HUES48 (cell line): ENCODE measurements around the gene MSL1.

Experiments
- H3K27ac ChIP-seq: one replicate; pipeline ENCODE4 v1.7.0; 2013; ENCODE audit warnings: low read depth, low read length, inconsistent platforms
- H3K27me3 ChIP-seq: 2 replicates; pipeline ENCODE4 v1.6.1; 2013; ENCODE audit warnings: mild to moderate bottlenecking, low read length; ENCODE audit not compliant: control insufficient read depth, insufficient read depth
- H3K36me3 ChIP-seq: 2 replicates; pipeline ENCODE4 v1.6.1; 2013; ENCODE audit warnings: low read length; ENCODE audit not compliant: control insufficient read depth, insufficient read depth
- H3K4me1 ChIP-seq: 2 replicates; pipeline ENCODE4 v1.6.1; 2013; ENCODE audit warnings: mild to moderate bottlenecking, low read length; ENCODE audit not compliant: control insufficient read depth, insufficient read depth
- H3K4me3 ChIP-seq: 2 replicates; pipeline ENCODE4 v1.5.1; 2013; ENCODE audit warnings: mild to moderate bottlenecking, low read depth, low read length
- H3K9ac ChIP-seq: 2 replicates; pipeline ENCODE4 v1.6.1; 2013; ENCODE audit warnings: mild to moderate bottlenecking, low read depth, low read length, moderate library complexity
- H3K9me3 ChIP-seq: 2 replicates; pipeline ENCODE4 v1.6.1; 2013; ENCODE audit warnings: low read length; ENCODE audit not compliant: control insufficient read depth, insufficient read depth

Gene MSL1

GRCh38 chr17:40108970-40109824 lies 12.6 kb upstream of the MSL1 start:
- no peaks in the 10 kb centered on the region for H3K9me3 ChIP-seq
- peaks cover 83% of the 10 kb centered on the region for H3K4me1 ChIP-seq
- peak overlapping the region; percentile 76 for H3K27ac ChIP-seq
- H3K9ac ChIP-seq = no peak overlapping the region
- H3K36me3 ChIP-seq = no peaks in the 10 kb centered on the region
- H3K27me3 ChIP-seq = peaks cover 34% of the 10 kb centered on the region
- no peak overlapping the region for H3K4me3 ChIP-seq

DNA sequence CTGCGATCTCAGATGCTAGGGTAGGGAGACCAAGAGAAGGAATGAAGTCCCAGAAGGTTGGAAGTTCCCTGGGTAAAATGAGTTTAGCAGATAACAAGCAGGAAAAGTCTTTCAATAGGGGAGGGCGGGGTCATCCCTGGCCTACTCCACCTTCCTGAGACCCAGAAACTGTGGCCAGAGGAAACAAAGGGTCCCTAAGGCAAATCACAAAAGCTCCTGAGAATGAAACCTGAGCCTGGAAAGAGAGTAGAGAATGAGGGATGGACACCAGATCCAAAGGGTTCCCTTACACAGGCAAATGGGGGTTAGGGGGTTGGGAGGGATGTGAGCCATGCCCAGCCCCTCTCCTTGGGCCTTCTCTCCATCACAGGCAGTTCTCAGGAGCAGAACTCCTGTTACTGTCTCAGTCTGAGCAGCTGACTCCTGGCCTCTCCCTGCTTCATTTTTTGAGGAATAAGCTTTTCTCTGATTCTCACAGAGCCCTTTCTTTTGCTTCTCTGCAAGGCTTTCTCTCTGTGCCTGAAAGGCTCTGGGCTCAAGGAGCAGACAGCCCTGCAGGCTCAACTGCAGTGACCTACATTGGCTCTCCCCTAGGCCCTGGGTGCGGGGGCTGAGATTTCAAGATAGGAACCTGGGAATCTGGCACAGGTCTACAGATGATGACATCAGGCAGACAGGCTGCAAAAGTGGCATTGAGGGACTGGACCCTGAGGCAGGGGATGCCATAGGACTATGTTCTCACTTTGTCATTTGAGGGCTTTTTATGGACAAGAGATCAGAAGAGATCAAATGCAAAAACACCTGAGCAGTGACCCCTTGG lies 11.5 kb upstream of the MSL1 start:
- Histone ChIP-seq H3K9ac (no peak overlapping the region), H3K27me3 (peaks cover 33% of the 10 kb centered on the region), H3K4me1 (peaks cover 79% of the 10 kb centered on the region), H3K36me3 (no peaks in the 10 kb centered on the region), H3K9me3 (no peaks in the 10 kb centered on the region), H3K4me3 (no peak overlapping the region), H3K27ac (peak overlapping the region; percentile 76)

DNA sequence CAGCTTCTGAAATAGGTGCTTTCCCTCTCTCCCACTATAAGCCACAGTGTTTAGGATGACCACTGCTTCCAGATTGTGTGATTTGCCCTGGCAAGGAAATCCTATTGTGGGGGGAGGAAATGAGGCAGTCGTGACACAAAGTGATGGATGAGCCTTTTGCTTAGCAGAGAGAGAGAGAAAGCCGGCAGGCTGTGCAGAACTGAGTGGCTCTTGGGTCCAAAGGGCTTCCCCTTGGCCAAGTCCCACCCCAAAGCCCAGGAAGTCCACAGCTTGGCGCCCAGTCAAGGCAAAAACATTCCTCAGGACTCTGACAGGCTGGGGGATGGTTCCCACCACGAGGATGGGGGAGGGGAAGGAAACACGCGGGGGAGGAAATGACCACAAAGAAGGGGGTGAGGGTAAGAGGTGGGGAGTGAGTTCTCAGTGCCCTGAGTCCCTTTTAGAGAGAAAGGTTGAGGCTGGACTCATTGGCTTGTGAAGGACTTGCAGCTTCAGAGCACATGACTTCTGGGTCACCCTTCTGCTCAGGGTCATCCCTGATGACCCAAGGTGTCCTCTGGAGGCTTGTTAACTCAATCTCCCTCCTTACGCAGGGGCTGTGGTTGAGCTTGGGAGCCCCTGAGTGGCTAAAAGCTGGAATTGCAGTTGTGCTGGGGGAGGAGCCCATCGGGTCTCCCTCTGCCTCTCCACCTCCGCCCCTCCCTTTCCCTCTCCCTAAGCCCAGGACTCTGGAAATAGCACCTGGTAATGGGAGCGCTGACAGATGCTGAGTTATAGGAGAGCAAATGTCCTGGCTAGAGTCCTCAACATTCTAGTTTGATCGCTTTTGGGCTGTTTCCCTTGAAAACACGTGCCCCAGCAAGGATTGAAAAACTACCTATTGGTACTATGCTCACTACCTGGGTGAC lies 10.3 kb upstream of the MSL1 start:
- H3K9me3 ChIP-seq = no peaks in the 10 kb centered on the region
- no peaks in the 10 kb centered on the region for H3K36me3 ChIP-seq
- no peak overlapping the region for H3K4me3 ChIP-seq
- H3K27me3 ChIP-seq = peaks cover 20% of the 10 kb centered on the region
- peak overlapping the region; percentile 0; the same call in 1 of the 2 replicates for H3K9ac ChIP-seq
- H3K27ac ChIP-seq = peak overlapping the region; percentile 52
- peaks cover 73% of the 10 kb centered on the region for H3K4me1 ChIP-seq

- Histone ChIP-seq H3K9me3 (no peaks in the 10 kb centered on the region), H3K4me3 (no peak overlapping the region; the same call in 1 of the 2 replicates), H3K4me1 (peaks cover 65% of the 10 kb centered on the region), H3K9ac (no peak overlapping the region), H3K27ac (peak overlapping the region; percentile 21), H3K36me3 (no peaks in the 10 kb centered on the region), H3K27me3 (peaks cover 12% of the 10 kb centered on the region)
These were observed 9.5 kb upstream of the MSL1 start for GRCh38 chr17:40112191-40112711.

GRCh38 chr17:40112718-40113109 lies 9.1 kb upstream of the MSL1 start:
- Histone ChIP-seq H3K36me3 (no peaks in the 10 kb centered on the region), H3K27ac (peak overlapping the region; percentile 21), H3K9me3 (no peaks in the 10 kb centered on the region), H3K9ac (no peak overlapping the region), H3K4me3 (no peak overlapping the region), H3K27me3 (peaks cover 8% of the 10 kb centered on the region), H3K4me1 (peaks cover 60% of the 10 kb centered on the region)

GRCh38 chr17:40113110-40113906 lies 8.5 kb upstream of the MSL1 start:
- Histone ChIP-seq H3K9ac (peak overlapping the region; percentile 76), H3K4me3 (peak overlapping the region; percentile 42), H3K36me3 (no peaks in the 10 kb centered on the region), H3K27me3 (peaks cover 2% of the 10 kb centered on the region; the same call in 1 of the 2 replicates), H3K27ac (peak overlapping the region; percentile 93), H3K4me1 (peaks cover 54% of the 10 kb centered on the region), H3K9me3 (no peaks in the 10 kb centered on the region)

GRCh38 chr17:40113907-40114245 lies 7.9 kb upstream of the MSL1 start:
- Histone ChIP-seq H3K36me3 (no peaks in the 10 kb centered on the region), H3K4me1 (peaks cover 52% of the 10 kb centered on the region), H3K4me3 (peak overlapping the region; percentile 42), H3K27me3 (no peaks in the 10 kb centered on the region), H3K27ac (peak overlapping the region; percentile 93), H3K9ac (peak overlapping the region; percentile 76), H3K9me3 (no peaks in the 10 kb centered on the region)

DNA sequence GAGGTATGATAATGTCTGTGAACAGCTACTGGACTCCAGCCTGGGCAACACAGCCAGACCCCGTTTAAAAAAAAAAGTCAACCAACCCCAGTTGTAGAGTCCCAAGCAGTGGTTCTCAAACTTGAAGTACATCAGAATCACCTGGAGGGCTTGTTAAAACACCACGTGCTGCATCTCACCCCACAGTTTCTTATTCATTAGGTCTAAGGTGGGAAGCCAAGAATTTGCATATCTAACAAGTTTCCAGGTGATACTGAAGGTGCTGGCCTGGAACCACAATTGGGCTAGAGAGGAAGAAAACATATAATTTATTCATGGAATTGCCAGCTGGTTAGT lies 6.7 kb upstream of the MSL1 start:
- H3K4me3 ChIP-seq = no peak overlapping the region
- H3K36me3 ChIP-seq = 0 out of 2 replicates have a peak, but pooled peaks cover under 1% of the 10 kb centered on the region
- no peaks in the 10 kb centered on the region for H3K9me3 ChIP-seq
- H3K27ac ChIP-seq = peak overlapping the region; percentile 93
- no peaks in the 10 kb centered on the region for H3K27me3 ChIP-seq
- H3K9ac ChIP-seq = no peak overlapping the region
- peaks cover 46% of the 10 kb centered on the region for H3K4me1 ChIP-seq

- H3K4me1 ChIP-seq = 0 out of 2 replicates have a peak, but pooled peaks cover 6% of the 10 kb centered on the region
- peak overlapping the region; percentile 96 for H3K27ac ChIP-seq
- no peaks in the 10 kb centered on the region for H3K27me3 ChIP-seq
- H3K4me3 ChIP-seq = peak overlapping the region; percentile 70
- H3K9ac ChIP-seq = peak overlapping the region; percentile 87
- H3K36me3 ChIP-seq = peaks cover 23% of the 10 kb centered on the region
- H3K9me3 ChIP-seq = no peaks in the 10 kb centered on the region
These were observed 596 bp downstream of the MSL1 start for GRCh38 chr17:40122136-40122998.
